NCI-H82 (cell line): Measurements from ENCODE around the gene IRAK1.
"Not testable (repeated sequence)": the region's sequence is repeated elsewhere in the genome, so short reads cannot be mapped to it uniquely, and the experiment has no call there.

ENCODE experiments used
- DNase-seq: peaks from one replicate; lab custom pipeline; 2025; lab: John Stamatoyannopoulos, UW

The IRAK1 gene

DNA sequence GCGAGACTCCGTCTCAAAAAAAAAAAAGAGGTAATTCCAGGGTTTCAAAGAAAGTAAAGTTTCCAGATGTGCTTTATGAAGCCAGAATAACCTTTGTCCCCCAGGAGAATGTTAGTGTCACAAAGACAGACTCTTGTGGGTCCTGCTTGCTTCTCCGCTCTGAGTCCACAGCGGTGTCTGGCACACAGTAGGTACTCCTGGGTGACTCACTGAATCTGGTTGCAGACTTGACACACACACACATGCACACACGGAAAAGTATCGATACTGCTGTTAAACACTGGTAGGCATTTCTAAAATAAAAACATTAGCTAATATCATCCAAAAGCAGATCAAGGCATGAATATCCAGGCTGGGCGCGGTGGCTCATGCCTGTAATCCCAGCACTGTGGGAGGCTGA, 24.2 kb downstream of the IRAK1 start:
- no peak for DNase-seq

GRCh38 chrX:153994398-153994797, 25.3 kb downstream of the IRAK1 start:
- not testable (repeated sequence) for DNase-seq

GRCh38 chrX:153993978-153994377, 25.7 kb downstream of the IRAK1 start:
- DNase-seq: no peak

- DNase-seq: no peak
Observed at GRCh38 chrX:153993079-153993478, 26.6 kb downstream of the IRAK1 start.

GRCh38 chrX:153992180-153992579, 27.5 kb downstream of the IRAK1 start:
- no peak for DNase-seq

- no peak for DNase-seq
Observed at GRCh38 chrX:153991013-153991580, 28.6 kb downstream of the IRAK1 start.

DNA sequence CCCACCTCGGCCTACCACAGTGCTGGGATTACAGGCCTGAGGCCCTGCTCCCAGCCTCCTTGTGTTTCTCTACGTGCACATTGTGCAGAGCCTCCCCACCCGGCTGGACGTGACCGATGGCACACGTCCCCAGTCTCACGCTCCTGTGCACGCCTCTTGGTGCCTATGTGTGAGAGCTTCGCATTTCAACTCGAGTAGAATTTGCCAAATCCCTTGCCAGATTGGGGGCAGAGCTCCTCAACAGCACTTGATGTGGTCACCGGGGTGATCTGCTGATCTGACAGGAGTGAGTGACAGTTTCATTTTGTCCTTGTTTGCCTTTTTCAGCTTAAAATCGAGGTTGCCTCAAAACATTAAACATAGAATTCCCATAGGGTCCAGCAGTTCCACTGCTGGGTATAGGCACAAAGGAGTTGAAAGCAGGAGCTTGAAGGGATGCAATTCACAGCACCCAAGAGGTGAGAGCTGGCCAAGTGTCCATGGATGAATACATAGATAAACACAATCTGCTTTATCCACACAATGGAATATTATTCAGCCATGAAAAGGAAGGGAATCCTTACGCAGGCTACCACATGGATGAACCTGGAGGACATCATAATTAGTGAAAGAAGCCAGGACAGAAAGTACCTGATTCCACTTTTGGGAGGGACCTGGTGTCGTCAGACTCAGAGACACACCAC, 29.6 kb downstream of the IRAK1 start:
- DNase-seq: no peak

DNA sequence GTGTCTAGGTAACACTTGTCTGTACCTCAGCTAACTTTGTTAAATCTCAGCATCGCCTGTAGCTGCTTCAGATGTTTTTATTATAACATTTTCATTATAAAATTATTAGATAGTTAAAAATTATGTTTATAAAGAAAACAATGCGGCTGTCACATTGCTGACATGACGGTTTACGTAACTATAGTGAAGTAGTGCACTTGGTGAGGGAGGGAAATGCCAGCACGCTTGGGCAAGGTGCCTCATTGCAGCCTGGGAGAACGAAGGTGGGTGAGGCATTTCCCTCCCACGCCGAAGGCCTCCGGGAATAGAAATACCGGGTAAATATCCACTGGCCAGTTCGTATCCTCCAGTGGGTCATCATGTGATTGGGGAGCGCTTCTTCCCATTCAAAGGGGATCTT, 31.2 kb downstream of the IRAK1 start:
- no peak for DNase-seq

DNA sequence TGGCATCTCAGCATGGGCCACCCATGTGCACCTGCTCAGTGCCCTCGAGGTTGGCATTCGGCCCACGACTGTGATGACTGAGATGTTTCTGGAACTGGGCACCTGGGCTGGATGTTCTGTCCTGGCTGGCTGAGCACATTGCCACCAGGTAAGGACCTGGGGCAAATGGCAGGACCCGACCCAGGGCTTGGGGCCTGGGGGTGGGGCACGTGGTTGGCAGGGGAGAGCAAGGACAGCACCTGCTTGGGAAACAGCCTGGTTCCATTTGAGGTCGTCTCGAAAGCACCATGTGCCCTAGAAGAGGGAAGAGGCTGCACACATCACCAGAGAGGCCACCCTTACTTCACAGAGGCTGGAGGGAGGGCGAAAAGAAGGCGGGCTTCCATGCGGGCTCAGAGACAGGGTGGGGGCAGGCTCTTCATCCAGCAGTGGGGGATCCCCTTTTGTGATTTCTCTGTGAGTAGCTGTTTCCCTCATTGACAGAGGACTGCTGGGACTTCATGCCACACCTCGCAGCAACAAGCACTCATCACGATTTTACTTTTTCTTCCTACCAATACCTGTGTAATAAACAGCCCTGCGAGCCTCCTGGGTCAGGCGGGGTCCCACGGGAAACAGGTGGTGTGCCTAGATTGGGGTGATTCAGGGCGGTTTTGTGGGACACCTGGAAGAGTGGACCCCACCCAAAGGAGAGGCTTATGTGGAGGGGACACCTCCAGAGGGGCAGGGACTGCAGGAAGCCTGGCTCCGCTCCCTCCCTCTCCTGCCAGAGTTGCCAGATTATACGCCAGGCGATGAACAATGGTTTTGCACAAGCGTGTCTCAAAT, 35.1 kb downstream of the IRAK1 start:
- DNase-seq: no peak

GRCh38 chrX:153983321-153983801, 36.3 kb downstream of the IRAK1 start:
- no peak for DNase-seq

DNA sequence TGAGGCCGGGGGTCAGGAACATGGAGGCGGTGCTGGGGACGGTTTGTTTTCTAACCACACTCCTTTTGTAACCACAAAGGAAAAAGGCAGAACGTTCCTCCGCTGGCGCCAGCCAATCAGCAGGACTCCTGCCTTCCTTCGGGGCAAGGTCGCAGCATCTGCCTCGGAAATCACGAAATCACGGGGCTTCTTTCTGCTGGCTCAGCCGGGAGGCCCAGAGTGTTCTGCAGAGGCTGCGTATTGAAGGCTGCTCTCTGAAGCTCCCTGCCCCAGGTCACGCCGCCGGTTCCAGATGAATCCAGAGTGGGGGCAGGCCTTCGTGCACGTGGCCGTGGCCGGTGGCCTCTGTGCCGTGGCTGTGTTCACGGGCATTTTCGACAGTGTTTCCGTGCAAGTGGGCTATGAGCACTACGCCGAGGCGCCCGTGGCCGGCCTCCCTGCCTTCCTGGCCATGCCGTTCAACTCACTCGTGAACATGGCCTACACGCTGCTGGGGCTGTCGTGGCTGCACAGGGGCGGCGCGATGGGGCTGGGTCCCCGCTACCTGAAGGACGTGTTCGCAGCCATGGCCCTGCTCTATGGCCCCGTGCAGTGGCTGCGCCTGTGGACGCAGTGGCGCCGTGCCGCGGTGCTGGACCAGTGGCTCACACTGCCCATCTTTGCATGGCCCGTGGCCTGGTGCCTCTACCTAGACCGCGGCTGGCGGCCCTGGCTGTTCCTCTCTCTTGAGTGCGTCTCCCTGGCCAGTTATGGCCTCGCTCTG, 37.8 kb downstream of the IRAK1 start:
- DNase-seq: no peak

- no peak for DNase-seq
Observed at GRCh38 chrX:153981231-153981630, 38.5 kb downstream of the IRAK1 start.

DNA sequence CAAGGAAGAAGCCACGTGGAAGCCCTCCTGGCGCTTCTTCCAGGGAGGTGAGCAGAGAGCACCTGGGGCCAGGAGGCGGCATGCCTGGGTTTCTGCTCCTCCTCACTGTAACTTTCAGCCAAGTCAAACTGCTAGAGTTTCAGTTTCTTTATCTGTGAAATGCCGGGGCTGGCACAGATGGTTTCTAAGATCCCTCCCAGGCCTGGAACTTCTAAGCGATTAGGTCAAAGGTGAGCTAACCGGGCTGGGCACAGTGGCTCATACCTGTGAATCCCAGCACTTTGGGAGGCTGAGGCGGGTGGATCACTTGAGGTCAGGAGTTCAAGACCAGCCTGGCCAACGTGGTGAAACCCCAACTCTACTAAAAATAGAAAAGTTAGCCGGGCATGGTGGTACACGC, 39.3 kb downstream of the IRAK1 start:
- DNase-seq: not testable (repeated sequence)

- DNase-seq: no peak
Observed at GRCh38 chrX:153974726-153975286, 44.9 kb downstream of the IRAK1 start.

DNA sequence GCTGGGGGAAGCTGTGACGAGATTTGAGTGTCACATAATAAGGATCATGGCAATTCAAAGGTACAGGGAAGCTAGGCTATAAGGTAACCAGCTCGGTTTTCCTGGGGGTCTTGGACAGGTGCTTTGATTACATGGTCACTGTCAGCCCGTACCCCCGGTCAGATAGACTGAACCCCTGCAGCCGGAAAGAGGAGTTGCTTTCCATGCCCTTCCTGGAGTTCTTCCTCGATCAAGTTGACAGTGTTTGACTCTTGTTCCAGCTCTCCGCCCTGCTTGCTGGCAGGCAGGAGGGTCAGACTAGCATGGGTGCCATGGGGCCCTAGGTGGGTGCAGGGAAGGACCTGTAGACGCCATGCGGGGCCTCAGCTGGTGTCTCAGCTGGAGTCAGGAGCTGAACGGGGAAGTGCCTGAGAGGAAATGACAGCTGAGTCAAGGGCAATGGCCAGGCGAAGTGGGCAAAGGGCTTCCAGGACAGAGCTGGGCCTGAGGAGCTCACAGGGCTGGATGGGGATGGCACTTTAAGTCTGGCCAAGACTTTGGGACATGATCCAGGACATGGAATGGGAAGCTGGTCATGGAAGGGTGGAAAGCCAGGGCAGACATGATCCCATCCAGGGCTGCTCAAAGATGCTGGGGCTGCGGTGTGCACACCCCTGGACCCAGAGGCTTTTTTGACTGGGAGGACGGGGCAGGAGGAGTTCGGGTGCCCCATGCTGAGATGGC, 45.5 kb downstream of the IRAK1 start:
- DNase-seq: no peak

GRCh38 chrX:153973127-153974002, 46.3 kb downstream of the IRAK1 start:
- peak; percentile 41 for DNase-seq

DNA sequence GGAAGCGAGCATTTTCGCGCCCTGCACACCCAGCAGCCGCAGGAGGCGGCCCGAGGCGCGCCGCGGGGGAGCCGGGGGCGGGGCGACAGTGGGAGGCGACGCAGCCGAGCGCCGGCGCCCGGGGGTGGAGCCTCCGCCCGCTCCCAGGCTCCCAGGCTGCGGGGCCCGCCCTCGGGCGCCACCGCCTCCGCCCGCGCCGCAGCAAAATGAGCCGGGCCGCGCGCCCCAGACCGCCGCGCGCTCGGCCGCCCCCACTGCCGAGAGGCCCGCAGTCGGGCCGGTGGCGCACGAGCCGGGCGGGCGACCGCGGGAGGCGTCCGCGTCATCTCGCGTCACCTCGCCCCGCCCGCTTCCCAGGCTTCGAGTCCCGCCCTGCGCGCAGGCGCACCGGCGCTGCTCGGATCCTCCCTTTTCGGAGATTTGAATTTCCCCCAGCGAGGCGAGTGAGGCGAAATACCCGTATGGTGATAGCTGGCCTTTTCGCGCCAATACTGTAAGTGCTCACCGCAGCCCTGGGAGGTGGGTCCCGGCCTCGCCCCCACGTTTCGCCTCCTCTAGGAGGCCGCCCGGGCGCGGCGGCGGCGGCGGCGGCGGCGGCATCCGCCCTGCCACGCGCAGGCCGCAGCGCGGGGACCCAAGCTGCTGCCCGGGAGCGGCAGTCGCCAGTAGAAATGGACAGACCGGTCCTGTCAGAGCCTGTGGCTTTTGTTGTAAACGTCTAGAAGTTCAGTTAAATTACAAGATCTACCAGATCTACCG, 47.2 kb downstream of the IRAK1 start, which contains the start of gene TMEM187:
Gene TMEM187 (plus strand): TSS at position 387 of the 759 bp plus-strand sequence. CDS start 9,309 bp downstream, outside the sequence.
- DNase-seq: peak; percentile 96

GRCh38 chrX:153971450-153972367, 48.0 kb downstream of the IRAK1 start, which contains the start of gene HCFC1:
HCFC1 (minus strand) TSS chrX:153971818; CDS start chrX:153970840, 978 bp downstream.
- DNase-seq: peak; percentile 98
